Neural progenitor cell (in vitro differentiated cells): Measurements from ENCODE around the gene ZNF326. TPM values are rescaled to one million over a fixed set of nuclear protein-coding genes. Genes with fewer than 3 reads are reported as not detected.
A peak's percentile ranks its signal among the peaks of the same experiment; 100 is the strongest.
"Not testable (repeated sequence)": the region's sequence is repeated elsewhere in the genome, so short reads cannot be mapped to it uniquely, and the experiment has no call there.

Experiments
- DNase-seq: peaks from one replicate; pipeline ENCODE4 v3.0.0-alpha.2; 2016; ENCODE audit warnings: low spot score
- H2AFZ ChIP-seq: fragments of 200-600 bp; sonication (generic); replicated peaks from 2 replicates; pipeline ENCODE4 v1.6.1; 2016; ENCODE audit warnings: antibody characterized with exemption
- H3F3A ChIP-seq: fragments of 200-600 bp; sonication (generic); 2 replicates; pipeline ENCODE4 v1.6.1; 2016; ENCODE audit warnings: antibody characterized with exemption, low read depth
- H3K27ac ChIP-seq: fragments of 200-600 bp; sonication (generic); 2 replicates; pipeline ENCODE4 v1.5.1; 2016; ENCODE audit warnings: mild to moderate bottlenecking
- H3K27me3 ChIP-seq: fragments of 200-600 bp; sonication (generic); 2 replicates; pipeline ENCODE4 v1.6.1; 2016; ENCODE audit warnings: mild to moderate bottlenecking, moderate library complexity
- H3K36me3 ChIP-seq: fragments of 200-600 bp; sonication (generic); 2 replicates; pipeline ENCODE4 v1.5.1; 2016
- H3K4me1 ChIP-seq: fragments of 200-600 bp; sonication (generic); 2 replicates; pipeline ENCODE4 v1.6.1; 2016; ENCODE audit warnings: mixed run types
- H3K4me2 ChIP-seq: fragments of 200-600 bp; sonication (generic); 2 replicates; pipeline ENCODE4 v1.6.1; 2016
- H3K4me3 ChIP-seq: fragments of 200-600 bp; sonication (generic); 2 replicates; pipeline ENCODE4 v1.5.1; 2016
- H3K79me2 ChIP-seq: fragments of 200-600 bp; sonication (generic); 2 replicates; pipeline ENCODE4 v1.6.1; 2016; ENCODE audit warnings: low read depth
- H3K9ac ChIP-seq: fragments of 200-600 bp; sonication (generic); 2 replicates; pipeline ENCODE4 v1.6.1; 2016
- H3K9me3 ChIP-seq: fragments of 200-600 bp; sonication (generic); 2 replicates; pipeline ENCODE4 v1.5.1; 2016; ENCODE audit warnings: low read depth
- H4K20me1 ChIP-seq: fragments of 200-600 bp; sonication (generic); 2 replicates; pipeline ENCODE4 v1.6.1; 2016; ENCODE audit warnings: low read depth
- H3K27ac Mint-ChIP-seq: 3 replicates; pipeline ENCODE4 v1.8.0; 2021; ENCODE audit warnings: mixed read lengths
- H3K27me3 Mint-ChIP-seq: 2 replicates; pipeline ENCODE4 v1.8.0; 2022; ENCODE audit warnings: low read depth, mild to moderate bottlenecking, inconsistent platforms, moderate library complexity, mixed read lengths; ENCODE audit not compliant: insufficient read depth
- H3K36me3 Mint-ChIP-seq: 3 replicates; pipeline ENCODE4 v1.8.0; 2021; ENCODE audit warnings: mixed read lengths
- H3K4me1 Mint-ChIP-seq: 3 replicates; pipeline ENCODE4 v1.8.0; 2021; ENCODE audit warnings: mixed read lengths
- H3K4me3 Mint-ChIP-seq: 3 replicates; pipeline ENCODE4 v1.8.0; 2021; ENCODE audit warnings: mild to moderate bottlenecking, moderate library complexity, mixed read lengths
- H3K9me3 Mint-ChIP-seq: 3 replicates; pipeline ENCODE4 v1.8.0; 2020; ENCODE audit warnings: mixed read lengths
- CTCF ChIP-seq: fragments of 200-600 bp; sonication (generic); IDR thresholded peaks from 2 replicates; pipeline ENCODE4 v1.5.1; 2017; ENCODE audit warnings: antibody characterized with exemption, mild to moderate bottlenecking
- EZH2 ChIP-seq: fragments of 200-600 bp; sonication (generic); IDR thresholded peaks from 2 replicates; pipeline ENCODE4 v1.6.1; 2017; ENCODE audit warnings: antibody characterized with exemption, mild to moderate bottlenecking, moderate library complexity
- EZH2phosphoT487 ChIP-seq: fragments of 200-600 bp; sonication (generic); IDR thresholded peaks from 2 replicates; pipeline ENCODE4 v1.6.1; 2017; ENCODE audit warnings: antibody characterized with exemption
- total RNA-seq: library from RNA; depleted of rRNA; stranded (reverse); fragments of >200 nt; gene quantifications from 2 replicates; pipeline ENCODE4 v1.2.3, GENCODE V29; 2015; ENCODE audit warnings: low replicate concordance

Gene ZNF326
- total RNA-seq, 1 donor from 2014 or later = 45.0 TPM

GRCh38 chr1:90048043-90048442 lies 53.1 kb downstream of the ZNF326 start:
- Mint-ChIP-seq H3K9me3 (no peaks in the 10 kb centered on the region), H3K27me3 (no peaks in the 10 kb centered on the region), H3K4me1 (no peaks in the 10 kb centered on the region), H3K36me3 (no peaks in the 10 kb centered on the region), H3K27ac (no peak overlapping the region), H3K4me3 (no peak overlapping the region)
- Histone ChIP-seq H3K27ac (no peak overlapping the region), H3K9me3 (no peaks in the 10 kb centered on the region), H3K27me3 (no peaks in the 10 kb centered on the region), H4K20me1 (no peaks in the 10 kb centered on the region), H3K36me3 (no peaks in the 10 kb centered on the region), H3K4me2 (no peak overlapping the region), H3K79me2 (no peaks in the 10 kb centered on the region), H3K9ac (no peak overlapping the region), H3K4me3 (no peak overlapping the region), H2AFZ (no peak overlapping the region), H3F3A (no peaks in the 10 kb centered on the region), H3K4me1 (no peaks in the 10 kb centered on the region)
- DNase-seq = no peak
- no peak for TF ChIP-seq EZH2
- no peak for TF ChIP-seq EZH2phosphoT487
- TF ChIP-seq CTCF = no peak

- H3K4me3 ChIP-seq, H3K79me2 ChIP-seq, H3K27ac Mint-ChIP-seq, H3K36me3 ChIP-seq, H3K4me1 ChIP-seq, H3K4me2 ChIP-seq, H3K4me1 Mint-ChIP-seq, H3K36me3 Mint-ChIP-seq, H3K9ac ChIP-seq, H4K20me1 ChIP-seq, DNase-seq, H3K27ac ChIP-seq, H3F3A ChIP-seq, H3K9me3 ChIP-seq, H3K27me3 ChIP-seq: not testable (repeated sequence)
- H2AFZ ChIP-seq = peak overlapping the region; percentile 52
- Mint-ChIP-seq H3K4me3 (peak overlapping the region; percentile 31), H3K27me3 (peaks cover 10% of the 10 kb centered on the region), H3K9me3 (peaks cover 11% of the 10 kb centered on the region)
Observed at GRCh38 chr1:90062700-90063643, 68.1 kb downstream of the ZNF326 start.

GRCh38 chr1:90064109-90064508 lies 69.2 kb downstream of the ZNF326 start:
- H3K27ac Mint-ChIP-seq, H3K36me3 Mint-ChIP-seq: not testable (repeated sequence)

GRCh38 chr1:90067194-90067931 lies 72.5 kb downstream of the ZNF326 start:
- Histone ChIP-seq H3K36me3 (no peaks in the 10 kb centered on the region), H3F3A (no peaks in the 10 kb centered on the region), H3K27ac (no peak overlapping the region), H4K20me1 (no peaks in the 10 kb centered on the region), H3K4me3 (no peak overlapping the region), H3K4me2 (no peak overlapping the region), H3K9me3 (no peaks in the 10 kb centered on the region), H3K79me2 (no peaks in the 10 kb centered on the region), H2AFZ (no peak overlapping the region), H3K27me3 (no peaks in the 10 kb centered on the region), H3K4me1 (no peaks in the 10 kb centered on the region), H3K9ac (no peak overlapping the region)
- Mint-ChIP-seq H3K27ac (no peak overlapping the region), H3K9me3 (peaks cover 11% of the 10 kb centered on the region), H3K4me3 (no peak overlapping the region), H3K36me3 (no peaks in the 10 kb centered on the region), H3K4me1 (no peaks in the 10 kb centered on the region), H3K27me3 (peaks cover 10% of the 10 kb centered on the region)
- DNase-seq = no peak
- no peak for TF ChIP-seq EZH2phosphoT487
- no peak for TF ChIP-seq EZH2
- no peak for TF ChIP-seq CTCF

More at GRCh38 chr1:90064109-90064508, 69.2 kb downstream of the ZNF326 start:
- not testable (repeated sequence) for H3K4me1 ChIP-seq, H2AFZ ChIP-seq, H3K4me1 Mint-ChIP-seq, H3F3A ChIP-seq, H3K36me3 ChIP-seq, H3K9ac ChIP-seq, H3K4me3 ChIP-seq, DNase-seq, H3K27me3 ChIP-seq, H3K9me3 ChIP-seq, H3K27ac ChIP-seq, H4K20me1 ChIP-seq, H3K79me2 ChIP-seq, H3K4me2 ChIP-seq
- peaks cover 11% of the 10 kb centered on the region for H3K9me3 Mint-ChIP-seq
- H3K27me3 Mint-ChIP-seq = peaks cover 10% of the 10 kb centered on the region
- peak overlapping the region; percentile 39 for H3K4me3 Mint-ChIP-seq
